Measurements from ENCODE around the gene FGF8.
"Not testable (repeated sequence)": the region's sequence is repeated elsewhere in the genome, so short reads cannot be mapped to it uniquely, and the experiment has no call there.

Gene FGF8

GRCh38 chr10:101812606-101813005 lies 36.7 kb upstream of the FGF8 start:
- H3K27ac ChIP-seq (ENCODE audit: low read depth in 2 of 2, low read length in 2 of 2) = no peak overlapping the region
- H3K9me3 ChIP-seq (ENCODE audit: control insufficient read depth in 2 of 2, low read length in 2 of 2) = no peaks in the 10 kb centered on the region
- H3K4me3 ChIP-seq (ENCODE audit: low read length in 2 of 2) = no peak overlapping the region
- no peaks in the 10 kb centered on the region for H3K27me3 ChIP-seq (ENCODE audit: control insufficient read depth in 2 of 2, insufficient read depth in 2 of 2, low read length in 2 of 2)
- peaks cover 5 to 7% of the 10 kb centered on the region in 2 donors for H3K4me1 ChIP-seq (ENCODE audit: control insufficient read depth in 2 of 2, insufficient read depth in 2 of 2, low read length in 2 of 2)
- no peak overlapping the region for H3K9ac ChIP-seq (ENCODE audit: low read depth in 1 of 2, low read length in 2 of 2)
- H3K36me3 ChIP-seq (ENCODE audit: control insufficient read depth in 2 of 2, insufficient read depth in 2 of 2, low read length in 2 of 2) = peaks cover 25 to 33% of the 10 kb centered on the region in 2 donors

- no peaks in the 10 kb centered on the region for H3K9me3 ChIP-seq (ENCODE audit: control insufficient read depth in 2 of 2, low read length in 2 of 2)
- no peaks in the 10 kb centered on the region for H3K27me3 ChIP-seq (ENCODE audit: control insufficient read depth in 2 of 2, insufficient read depth in 2 of 2, low read length in 2 of 2)
- H3K4me1 ChIP-seq (ENCODE audit: control insufficient read depth in 2 of 2, insufficient read depth in 2 of 2, low read length in 2 of 2) = no peaks in the 10 kb centered on the region
- no peak overlapping the region for H3K27ac ChIP-seq (ENCODE audit: low read depth in 2 of 2, low read length in 2 of 2)
- H3K9ac ChIP-seq (ENCODE audit: low read depth in 1 of 2, low read length in 2 of 2) = no peak overlapping the region
- peaks cover 43 to 67% of the 10 kb centered on the region in 2 donors for H3K36me3 ChIP-seq (ENCODE audit: control insufficient read depth in 2 of 2, insufficient read depth in 2 of 2, low read length in 2 of 2)
- no peak overlapping the region for H3K4me3 ChIP-seq (ENCODE audit: low read length in 2 of 2)
These were observed 31.2 kb upstream of the FGF8 start for GRCh38 chr10:101807158-101807557.

GRCh38 chr10:101803511-101803910 lies 27.6 kb upstream of the FGF8 start:
- H3K27ac ChIP-seq (ENCODE audit: low read depth in 2 of 2, low read length in 2 of 2) = no peak overlapping the region
- no peak overlapping the region for H3K9ac ChIP-seq (ENCODE audit: low read depth in 1 of 2, low read length in 2 of 2)
- peaks cover 58 to 79% of the 10 kb centered on the region in 2 donors for H3K36me3 ChIP-seq (ENCODE audit: control insufficient read depth in 2 of 2, insufficient read depth in 2 of 2, low read length in 2 of 2)
- H3K4me3 ChIP-seq (ENCODE audit: low read length in 2 of 2) = no peak overlapping the region
- no peaks in the 10 kb centered on the region for H3K4me1 ChIP-seq (ENCODE audit: control insufficient read depth in 2 of 2, insufficient read depth in 2 of 2, low read length in 2 of 2)
- no peaks in the 10 kb centered on the region for H3K9me3 ChIP-seq (ENCODE audit: control insufficient read depth in 2 of 2, low read length in 2 of 2)
- H3K27me3 ChIP-seq (ENCODE audit: control insufficient read depth in 2 of 2, insufficient read depth in 2 of 2, low read length in 2 of 2) = no peaks in the 10 kb centered on the region

- no peak overlapping the region for H3K9ac ChIP-seq (ENCODE audit: low read depth in 1 of 2, low read length in 2 of 2)
- no peak overlapping the region for H3K4me3 ChIP-seq (ENCODE audit: low read length in 2 of 2)
- no peak overlapping the region for H3K27ac ChIP-seq (ENCODE audit: low read depth in 2 of 2, low read length in 2 of 2)
- no peaks in the 10 kb centered on the region for H3K27me3 ChIP-seq (ENCODE audit: control insufficient read depth in 2 of 2, insufficient read depth in 2 of 2, low read length in 2 of 2)
- no peaks in the 10 kb centered on the region for H3K4me1 ChIP-seq (ENCODE audit: control insufficient read depth in 2 of 2, insufficient read depth in 2 of 2, low read length in 2 of 2)
- H3K9me3 ChIP-seq (ENCODE audit: control insufficient read depth in 2 of 2, low read length in 2 of 2) = no peaks in the 10 kb centered on the region
- H3K36me3 ChIP-seq (ENCODE audit: control insufficient read depth in 2 of 2, insufficient read depth in 2 of 2, low read length in 2 of 2) = peaks cover 73 to 89% of the 10 kb centered on the region in 2 donors
These were observed 21.6 kb upstream of the FGF8 start for GRCh38 chr10:101797403-101798059.

GRCh38 chr10:101793526-101793925 lies 17.6 kb upstream of the FGF8 start:
- Histone ChIP-seq H3K27me3 (ENCODE audit: control insufficient read depth in 2 of 2, insufficient read depth in 2 of 2, low read length in 2 of 2) (no peaks in the 10 kb centered on the region), H3K36me3 (ENCODE audit: control insufficient read depth in 2 of 2, insufficient read depth in 2 of 2, low read length in 2 of 2) (peaks cover 68 to 87% of the 10 kb centered on the region in 2 donors), H3K9ac (ENCODE audit: low read depth in 1 of 2, low read length in 2 of 2) (no peak overlapping the region)

GRCh38 chr10:101789686-101790085 lies 13.8 kb upstream of the FGF8 start:
- Histone ChIP-seq H3K9me3 (ENCODE audit: control insufficient read depth in 2 of 2, low read length in 2 of 2) (no peaks in the 10 kb centered on the region), H3K27me3 (ENCODE audit: control insufficient read depth in 2 of 2, insufficient read depth in 2 of 2, low read length in 2 of 2) (no peaks in the 10 kb centered on the region), H3K27ac (ENCODE audit: low read depth in 2 of 2, low read length in 2 of 2) (no peak overlapping the region), H3K4me1 (ENCODE audit: control insufficient read depth in 2 of 2, insufficient read depth in 2 of 2, low read length in 2 of 2) (no peaks in the 10 kb centered on the region), H3K36me3 (ENCODE audit: control insufficient read depth in 2 of 2, insufficient read depth in 2 of 2, low read length in 2 of 2) (peaks cover 60 to 77% of the 10 kb centered on the region in 2 donors), H3K4me3 (ENCODE audit: low read length in 2 of 2) (no peak overlapping the region), H3K9ac (ENCODE audit: low read depth in 1 of 2, low read length in 2 of 2) (no peak overlapping the region)

More at GRCh38 chr10:101793526-101793925, 17.6 kb upstream of the FGF8 start:
- Histone ChIP-seq H3K27ac (ENCODE audit: low read depth in 2 of 2, low read length in 2 of 2) (no peak overlapping the region), H3K9me3 (ENCODE audit: control insufficient read depth in 2 of 2, low read length in 2 of 2) (no peaks in the 10 kb centered on the region), H3K4me1 (ENCODE audit: control insufficient read depth in 2 of 2, insufficient read depth in 2 of 2, low read length in 2 of 2) (no peaks in the 10 kb centered on the region), H3K4me3 (ENCODE audit: low read length in 2 of 2) (no peak overlapping the region)

GRCh38 chr10:101789231-101789630 lies 13.3 kb upstream of the FGF8 start:
- H3K27me3 ChIP-seq (ENCODE audit: control insufficient read depth in 2 of 2, insufficient read depth in 2 of 2, low read length in 2 of 2); H3K4me3 ChIP-seq (ENCODE audit: low read length in 2 of 2); H3K27ac ChIP-seq (ENCODE audit: low read depth in 2 of 2, low read length in 2 of 2); H3K9ac ChIP-seq (ENCODE audit: low read depth in 1 of 2, low read length in 2 of 2); H3K4me1 ChIP-seq (ENCODE audit: control insufficient read depth in 2 of 2, insufficient read depth in 2 of 2, low read length in 2 of 2); H3K9me3 ChIP-seq (ENCODE audit: control insufficient read depth in 2 of 2, low read length in 2 of 2): not testable (repeated sequence)
- H3K36me3 ChIP-seq (ENCODE audit: control insufficient read depth in 2 of 2, insufficient read depth in 2 of 2, low read length in 2 of 2) = peaks cover 56 to 75% of the 10 kb centered on the region in 2 donors

- H3K9ac ChIP-seq (ENCODE audit: low read depth in 1 of 2, low read length in 2 of 2) = no peak overlapping the region
- H3K4me3 ChIP-seq (ENCODE audit: low read length in 2 of 2) = no peak overlapping the region
- H3K27me3 ChIP-seq (ENCODE audit: control insufficient read depth in 2 of 2, insufficient read depth in 2 of 2, low read length in 2 of 2) = no peaks in the 10 kb centered on the region
- H3K4me1 ChIP-seq (ENCODE audit: control insufficient read depth in 2 of 2, insufficient read depth in 2 of 2, low read length in 2 of 2) = peaks cover 13 to 19% of the 10 kb centered on the region in 2 donors
- no peaks in the 10 kb centered on the region for H3K9me3 ChIP-seq (ENCODE audit: control insufficient read depth in 2 of 2, low read length in 2 of 2)
- H3K27ac ChIP-seq (ENCODE audit: low read depth in 2 of 2, low read length in 2 of 2) = no peak overlapping the region
- peaks cover 33 to 44% of the 10 kb centered on the region in 2 donors for H3K36me3 ChIP-seq (ENCODE audit: control insufficient read depth in 2 of 2, insufficient read depth in 2 of 2, low read length in 2 of 2)
These were observed 9.9 kb upstream of the FGF8 start for GRCh38 chr10:101785801-101786200.

- Histone ChIP-seq H3K9ac (ENCODE audit: low read depth in 1 of 2, low read length in 2 of 2) (no peak overlapping the region), H3K4me1 (ENCODE audit: control insufficient read depth in 2 of 2, insufficient read depth in 2 of 2, low read length in 2 of 2) (peaks cover 22 to 27% of the 10 kb centered on the region in 2 donors), H3K27me3 (ENCODE audit: control insufficient read depth in 2 of 2, insufficient read depth in 2 of 2, low read length in 2 of 2) (no peaks in the 10 kb centered on the region), H3K36me3 (ENCODE audit: control insufficient read depth in 2 of 2, insufficient read depth in 2 of 2, low read length in 2 of 2) (peaks cover 21 to 33% of the 10 kb centered on the region in 2 donors), H3K9me3 (ENCODE audit: control insufficient read depth in 2 of 2, low read length in 2 of 2) (no peaks in the 10 kb centered on the region), H3K4me3 (ENCODE audit: low read length in 2 of 2) (no peak overlapping the region), H3K27ac (ENCODE audit: low read depth in 2 of 2, low read length in 2 of 2) (no peak overlapping the region)
These were observed 8.6 kb upstream of the FGF8 start for GRCh38 chr10:101784558-101784957.

GRCh38 chr10:101783736-101784118 lies 7.8 kb upstream of the FGF8 start:
- H3K27ac ChIP-seq (ENCODE audit: low read depth in 2 of 2, low read length in 2 of 2) = peak overlapping the region in 1 of 2 donors; percentile 2
- peaks cover 29 to 35% of the 10 kb centered on the region in 2 donors for H3K4me1 ChIP-seq (ENCODE audit: control insufficient read depth in 2 of 2, insufficient read depth in 2 of 2, low read length in 2 of 2)
- peak overlapping the region; percentile 69 to 74 for H3K4me3 ChIP-seq (ENCODE audit: low read length in 2 of 2)
- H3K36me3 ChIP-seq (ENCODE audit: control insufficient read depth in 2 of 2, insufficient read depth in 2 of 2, low read length in 2 of 2) = peaks cover 16 to 29% of the 10 kb centered on the region in 2 donors
- no peaks in the 10 kb centered on the region for H3K27me3 ChIP-seq (ENCODE audit: control insufficient read depth in 2 of 2, insufficient read depth in 2 of 2, low read length in 2 of 2)
- peak overlapping the region; percentile 58 to 71 for H3K9ac ChIP-seq (ENCODE audit: low read depth in 1 of 2, low read length in 2 of 2)
- no peaks in the 10 kb centered on the region for H3K9me3 ChIP-seq (ENCODE audit: control insufficient read depth in 2 of 2, low read length in 2 of 2)

Measured in mucosa of rectum (tissue), 2 donors.